EH (cell line): ENCODE measurements around the gene DGKQ.

ENCODE experiments used
- DNase-seq: peaks from one replicate; pipeline ENCODE4 v3.0.0-alpha.2; 2015; ENCODE audit warnings: low read depth

Gene DGKQ

GRCh38 chr4:995311-996026, 22.1 kb upstream of the DGKQ start:
- DNase-seq = no peak

GRCh38 chr4:993111-994029, 20.0 kb upstream of the DGKQ start, which contains the start of gene SLC26A1:
TSS of gene SLC26A1 (minus strand) at chr4:993404. CDS start at chr4:991703, 1,701 bp downstream.
- DNase-seq = no peak

GRCh38 chr4:992297-993110, 19.1 kb upstream of the DGKQ start:
- DNase-seq = no peak

- DNase-seq = no peak
These were observed 18.3 kb upstream of the DGKQ start for GRCh38 chr4:991451-992296.

- DNase-seq = no peak
These were observed 17.5 kb upstream of the DGKQ start for GRCh38 chr4:990746-991367.

- no peak for DNase-seq
These were observed 16.5 kb upstream of the DGKQ start for GRCh38 chr4:989722-990471.

GRCh38 chr4:988726-989721, 15.7 kb upstream of the DGKQ start:
- no peak for DNase-seq

- DNase-seq = peak; percentile 83
These were observed 14.5 kb upstream of the DGKQ start for GRCh38 chr4:987624-988513.

GRCh38 chr4:986879-987623, 13.7 kb upstream of the DGKQ start, which contains the start of gene IDUA:
TSS of gene IDUA (plus strand) at chr4:987044. CDS start at chr4:987085, 41 bp downstream.
- peak; percentile 70 for DNase-seq

GRCh38 chr4:986428-986878, 13.1 kb upstream of the DGKQ start:
- no peak for DNase-seq

GRCh38 chr4:985123-985830, 11.9 kb upstream of the DGKQ start:
- peak; percentile 67 for DNase-seq

- DNase-seq = no peak
These were observed 11.1 kb upstream of the DGKQ start for GRCh38 chr4:984336-985054.

- no peak for DNase-seq
These were observed 9.4 kb upstream of the DGKQ start for GRCh38 chr4:982814-983213.

GRCh38 chr4:982291-982690, 8.9 kb upstream of the DGKQ start:
- DNase-seq = no peak

GRCh38 chr4:978957-979701, 5.8 kb upstream of the DGKQ start:
- DNase-seq = peak; percentile 32
